Mucosa of gallbladder (tissue), 1 donor: ENCODE results near the gene GLG1. TPM values are rescaled to one million over a fixed set of nuclear protein-coding genes. Genes with fewer than 3 reads are reported as not detected.
"Not testable (repeated sequence)": the region's sequence is repeated elsewhere in the genome, so short reads cannot be mapped to it uniquely, and the experiment has no call there.

ENCODE experiments used
- DNase-seq: peaks from one replicate; pipeline ENCODE4 v3.0.0-alpha.2; 2020; ENCODE audit warnings: low spot score
- total RNA-seq: library from RNA; stranded (reverse); gene quantifications from one replicate; pipeline ENCODE4 v1.2.1, GENCODE V29; 2021
- donor health status: DM: no; HTN: no; CAD: no.

The GLG1 gene
- total RNA-seq, result 229 TPM

- peak; percentile 91 for DNase-seq
Observed at GRCh38 chr16:74606521-74607309, at the start of gene GLG1. Gene GLG1, minus strand, starts transcription at chr16:74607114. Its CDS starts 20 bp downstream, at chr16:74607094.

DNA sequence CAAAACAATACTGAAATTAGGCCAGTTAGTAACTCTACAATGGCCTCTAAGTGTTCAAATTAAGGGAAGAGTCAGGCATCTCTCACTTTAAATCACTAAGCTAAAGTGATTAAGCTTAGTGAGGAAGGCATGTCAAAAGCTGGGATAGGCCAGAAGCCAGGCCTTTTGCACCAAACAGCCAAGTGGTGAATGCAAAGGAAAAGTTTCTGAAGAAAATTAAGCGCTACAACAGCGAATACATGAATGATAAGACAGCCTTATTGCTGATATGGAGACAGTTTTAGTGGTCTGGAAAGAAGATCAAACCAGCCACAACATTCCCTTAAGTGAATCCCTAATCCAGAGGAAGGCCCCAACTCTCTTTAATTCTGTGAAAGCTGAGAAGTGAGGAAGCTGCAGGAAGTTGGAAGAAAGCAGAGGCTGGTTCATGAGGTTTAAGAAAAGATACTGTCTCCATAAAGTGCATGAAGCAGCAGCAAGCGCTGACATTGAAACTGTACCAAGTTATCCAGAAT is 47.7 kb upstream of the GLG1 start:
- DNase-seq, result no peak

DNA sequence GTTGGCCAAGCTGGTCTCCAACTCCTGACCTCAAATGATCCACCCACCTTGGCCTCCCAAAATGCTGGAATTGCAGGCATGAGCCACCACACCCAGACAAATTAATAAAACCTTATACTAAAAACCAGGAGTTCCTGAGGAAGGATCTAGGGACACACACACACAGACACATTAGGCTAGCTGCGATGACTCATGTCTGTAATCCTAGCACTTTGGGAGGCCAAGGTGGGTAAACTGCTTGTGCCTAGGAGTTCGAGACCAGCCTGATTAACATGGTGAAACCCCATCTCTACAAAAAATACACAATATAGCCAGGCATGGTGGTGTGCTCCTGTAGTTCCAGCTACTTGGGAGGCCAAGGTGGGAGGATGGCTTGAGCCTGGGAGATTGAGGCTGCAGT is 46.0 kb upstream of the GLG1 start:
- not testable (repeated sequence) for DNase-seq

DNA sequence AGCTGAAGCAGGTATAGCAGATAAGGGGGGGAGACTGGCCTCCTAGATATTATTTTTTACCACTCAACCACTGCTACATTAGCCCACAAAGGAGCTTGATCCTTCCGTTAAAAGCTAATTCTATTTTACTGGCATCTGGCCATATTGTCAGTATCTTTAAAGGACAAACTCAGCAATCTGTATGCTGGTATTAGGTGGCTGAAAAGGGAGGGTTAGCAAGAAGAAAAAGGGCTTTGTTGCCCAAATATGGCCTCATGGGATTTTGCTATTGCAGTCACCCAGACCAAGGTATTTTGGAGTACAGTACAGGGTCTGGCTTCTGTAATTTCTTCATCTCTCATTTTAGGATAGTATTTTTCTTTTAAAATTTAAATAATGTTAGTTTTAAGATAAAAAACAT is 45.3 kb upstream of the GLG1 start:
- no peak for DNase-seq

DNA sequence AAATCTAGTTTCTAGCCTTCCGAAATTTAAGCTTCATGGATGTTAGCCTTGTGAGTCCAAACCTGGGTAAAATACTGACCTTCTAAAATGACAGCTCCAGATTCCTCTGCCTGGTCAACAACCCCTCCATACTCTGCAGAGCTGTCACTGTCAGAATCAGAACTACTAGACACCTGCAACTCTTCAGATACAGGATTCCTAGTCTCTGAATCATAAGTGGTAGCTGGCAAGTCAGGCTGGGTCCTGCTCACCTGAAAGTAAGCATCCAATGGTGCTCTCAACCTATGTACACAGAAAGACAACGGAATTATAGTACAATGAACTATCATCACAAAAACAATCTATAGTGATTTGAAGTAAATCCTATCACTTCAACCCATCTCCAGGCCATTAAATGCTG is 44.9 kb upstream of the GLG1 start:
- DNase-seq, result no peak

DNA sequence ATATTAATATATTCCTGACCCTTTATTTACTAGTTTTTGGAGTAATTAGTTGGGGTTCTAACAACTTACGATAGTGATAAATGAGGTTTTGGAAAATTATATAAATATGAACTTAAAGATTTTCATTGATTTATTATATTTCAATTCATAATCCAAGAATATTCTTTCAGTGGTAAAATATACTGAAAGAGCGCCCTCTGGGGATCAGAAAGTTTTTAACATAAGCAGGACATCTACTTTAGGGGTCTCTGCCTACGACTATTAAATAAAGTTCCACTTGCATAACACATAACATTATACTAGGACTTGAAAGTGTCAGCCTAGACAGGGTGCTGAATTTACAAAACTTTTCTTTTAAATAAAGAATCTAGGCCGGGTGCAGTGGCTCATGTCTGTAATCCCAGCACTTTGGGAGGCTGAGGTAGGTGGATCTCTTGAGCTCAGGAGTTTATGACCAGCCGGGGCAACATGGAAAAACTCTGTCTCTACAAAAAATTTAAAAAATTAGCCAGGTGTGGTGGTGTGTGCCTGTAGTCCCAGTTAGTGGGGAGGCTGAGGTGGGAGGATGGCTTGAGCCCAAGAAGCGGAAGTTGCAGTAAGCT is 44.2 kb upstream of the GLG1 start:
- DNase-seq, result no peak

DNA sequence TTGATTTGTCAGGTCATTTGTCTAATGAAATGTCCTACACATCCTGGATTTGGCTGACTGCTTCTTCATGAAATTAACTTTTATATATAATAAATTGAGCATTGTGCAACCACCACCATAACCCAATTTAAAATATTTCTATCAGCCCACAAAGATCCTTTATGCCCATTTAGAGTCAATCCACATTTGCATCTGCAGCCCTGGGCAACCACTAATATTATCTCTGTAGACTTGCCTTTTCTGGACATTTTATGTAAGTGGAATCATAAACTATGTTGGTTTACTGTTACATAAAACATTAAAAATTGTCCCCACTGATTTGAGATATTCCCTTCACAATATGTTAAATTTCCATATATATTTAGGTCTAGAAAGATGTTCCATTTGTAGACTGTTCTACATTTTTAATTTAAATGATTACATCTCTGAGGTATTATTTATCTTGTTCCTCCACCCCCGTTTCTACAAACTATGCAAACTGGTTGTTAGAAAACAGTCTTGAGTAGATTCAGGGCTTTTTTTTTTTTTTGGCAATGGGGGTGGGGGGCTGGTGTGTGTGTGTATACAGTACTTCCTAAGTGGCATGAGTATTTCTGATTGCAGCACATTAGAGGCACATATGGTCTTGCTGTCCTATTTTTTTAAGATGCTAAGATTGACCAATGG is 43.1 kb upstream of the GLG1 start:
- no peak for DNase-seq

- no peak for DNase-seq
Observed at GRCh38 chr16:74641969-74642368, 35.1 kb upstream of the GLG1 start.

DNA sequence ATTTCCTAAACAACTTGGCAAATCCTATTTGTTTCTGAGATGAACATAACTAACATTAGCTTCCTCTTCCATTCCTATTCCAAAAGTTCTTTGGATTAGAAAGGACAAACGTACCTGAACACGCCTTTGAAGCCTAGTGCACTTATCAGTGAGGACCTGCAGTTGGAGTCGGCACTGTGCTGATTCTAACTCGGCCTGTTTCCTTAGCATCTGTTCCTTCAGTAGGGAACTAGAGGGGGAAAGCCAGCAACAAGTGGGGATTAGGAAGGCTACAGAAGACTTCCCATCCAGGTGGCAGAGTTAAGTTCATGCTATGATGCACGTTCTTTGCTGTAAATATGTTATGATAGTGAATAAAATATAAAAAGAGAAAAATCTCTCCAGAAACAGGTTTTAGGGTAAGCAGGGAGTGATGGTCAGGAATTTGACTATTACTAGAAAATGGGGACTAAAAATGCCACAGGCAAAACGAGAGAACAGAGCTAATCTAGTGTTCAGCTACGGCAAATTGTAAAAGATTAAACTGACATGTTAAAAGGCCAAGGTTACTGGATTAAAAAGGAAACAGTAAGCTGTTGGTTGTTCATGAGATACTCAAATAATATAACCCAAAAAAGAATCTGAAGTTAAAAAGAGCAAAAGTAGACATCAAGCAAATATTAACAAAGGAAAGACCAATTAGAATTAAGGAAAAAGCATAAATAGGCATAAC is 31.0 kb upstream of the GLG1 start:
- DNase-seq, result no peak

DNA sequence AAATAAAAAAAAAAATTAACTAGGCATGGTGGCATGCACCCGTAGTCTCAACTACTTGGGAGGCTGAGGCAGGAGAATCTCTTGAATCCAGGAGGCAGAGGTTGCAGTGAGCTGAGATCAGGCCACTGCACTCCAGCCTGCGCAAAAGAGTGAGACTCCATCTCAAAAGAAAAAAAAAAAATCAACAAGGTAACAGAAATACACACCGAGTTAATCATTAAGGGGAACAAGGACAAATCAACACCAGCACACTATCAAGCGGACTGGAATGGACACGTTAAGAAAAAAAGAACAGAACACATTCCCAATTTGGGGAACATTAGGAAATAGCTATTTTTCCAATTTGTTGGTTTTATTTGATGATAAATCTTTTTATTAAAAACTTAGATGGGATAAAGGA is 28.4 kb upstream of the GLG1 start:
- DNase-seq, result no peak

GRCh38 chr16:74633686-74634085 is 26.8 kb upstream of the GLG1 start:
- DNase-seq, result no peak

DNA sequence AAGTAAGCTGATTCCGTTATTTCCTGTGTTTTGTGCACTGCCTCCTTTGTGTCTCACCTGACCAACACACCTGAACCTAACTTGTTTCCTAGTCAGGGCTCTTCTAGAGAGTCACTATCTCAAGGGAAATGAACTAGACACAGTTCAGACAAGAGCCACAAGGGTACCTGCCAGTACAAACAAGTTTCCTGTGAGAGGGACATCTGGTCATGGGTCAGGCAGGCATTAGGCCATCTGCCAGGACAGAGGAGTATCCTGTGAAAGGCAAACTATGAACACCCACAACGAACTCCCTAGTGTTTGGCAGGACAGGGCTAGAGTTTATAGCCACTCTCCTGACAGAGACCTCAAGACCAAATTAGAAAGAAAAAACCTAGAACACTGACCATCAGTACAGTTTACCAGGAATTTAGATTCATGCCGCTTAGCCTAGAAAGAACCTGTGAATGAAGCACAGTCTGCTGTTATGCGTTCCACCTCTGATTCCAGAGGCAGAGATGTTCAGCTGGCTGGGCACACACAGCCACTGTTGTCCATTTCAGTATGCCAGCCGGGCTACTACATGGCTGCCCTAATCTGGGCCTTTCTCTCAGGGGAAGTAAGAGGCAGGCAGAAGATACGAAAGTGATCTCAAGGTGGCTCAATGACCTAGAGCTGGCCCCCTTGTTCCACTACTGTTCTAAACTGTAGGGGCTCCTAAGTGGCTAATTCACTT is 20.7 kb upstream of the GLG1 start:
- DNase-seq, result peak; percentile 53

DNA sequence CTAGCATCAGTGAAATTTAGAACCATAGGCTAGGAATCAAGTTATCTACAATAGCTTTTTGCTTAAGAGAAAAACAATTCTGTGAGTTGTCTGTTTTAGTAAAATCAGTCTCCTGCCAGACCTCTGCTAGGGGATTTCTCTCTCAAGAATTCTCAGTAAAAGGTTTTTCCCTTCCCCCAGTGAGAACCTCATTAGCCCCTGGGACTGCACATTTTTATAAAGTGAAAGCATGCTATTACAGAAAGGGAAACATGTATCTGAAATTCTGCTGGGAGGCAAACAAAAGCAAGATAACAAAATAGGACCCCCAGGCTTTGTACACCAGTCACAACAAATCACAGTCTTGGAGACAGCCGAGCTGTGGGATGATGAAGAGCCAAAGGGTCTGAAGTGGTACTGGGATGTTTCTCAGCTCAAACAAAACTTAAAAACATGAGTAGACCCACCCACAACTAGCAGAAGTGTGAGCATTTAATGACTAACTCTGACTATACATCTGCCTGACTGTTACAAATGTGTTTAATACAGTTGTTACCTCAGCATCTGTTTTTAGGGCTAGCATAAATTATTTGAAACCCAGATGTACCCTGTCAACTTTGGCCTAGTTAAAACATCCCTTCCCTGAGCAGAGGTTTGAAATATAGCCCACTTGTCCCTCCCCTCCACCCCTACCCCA is 20.0 kb upstream of the GLG1 start:
- no peak for DNase-seq

DNA sequence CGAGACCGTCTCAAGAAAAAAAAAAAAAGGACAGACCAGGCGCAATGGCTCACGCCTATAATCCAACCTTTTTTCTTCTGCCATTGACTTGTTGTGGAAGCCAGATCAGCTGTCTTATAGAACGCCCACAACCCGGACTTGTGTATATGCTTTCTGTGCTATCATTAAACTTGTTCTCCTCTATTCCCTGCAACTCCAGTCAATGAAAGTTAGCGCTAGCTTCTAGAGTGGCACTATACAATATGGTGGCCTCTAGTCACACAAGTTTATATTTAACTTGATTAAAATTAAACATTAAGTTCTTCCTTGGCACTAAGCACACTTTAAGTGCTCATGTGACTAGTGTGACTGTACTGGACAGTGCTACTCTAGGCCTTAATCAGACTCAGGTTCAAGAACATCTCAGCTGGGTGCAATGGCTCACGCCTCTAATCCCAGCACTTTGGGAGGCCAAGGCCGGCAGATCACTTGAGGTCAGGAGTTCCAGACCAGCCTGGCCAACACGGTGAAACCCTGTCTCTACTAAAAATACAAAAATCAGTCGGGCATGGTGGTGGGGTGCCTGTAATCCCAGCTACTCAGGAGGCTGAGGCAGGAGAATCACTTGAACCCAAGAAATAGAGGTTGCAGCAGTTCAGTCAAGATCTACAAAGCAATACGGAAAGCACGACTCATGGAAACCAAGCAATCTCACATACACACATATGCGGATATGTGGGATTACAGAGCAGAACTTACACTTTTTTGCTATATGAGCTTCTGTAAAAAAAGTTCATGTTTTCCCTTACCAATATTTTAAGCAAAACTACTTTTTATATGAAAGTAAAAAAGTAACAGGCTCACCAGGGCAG is 18.8 kb upstream of the GLG1 start:
- peak; percentile 21 for DNase-seq

- no peak for DNase-seq
Observed at GRCh38 chr16:74623839-74624235, 16.9 kb upstream of the GLG1 start.

GRCh38 chr16:74623214-74623838 is 16.4 kb upstream of the GLG1 start:
- no peak for DNase-seq

DNA sequence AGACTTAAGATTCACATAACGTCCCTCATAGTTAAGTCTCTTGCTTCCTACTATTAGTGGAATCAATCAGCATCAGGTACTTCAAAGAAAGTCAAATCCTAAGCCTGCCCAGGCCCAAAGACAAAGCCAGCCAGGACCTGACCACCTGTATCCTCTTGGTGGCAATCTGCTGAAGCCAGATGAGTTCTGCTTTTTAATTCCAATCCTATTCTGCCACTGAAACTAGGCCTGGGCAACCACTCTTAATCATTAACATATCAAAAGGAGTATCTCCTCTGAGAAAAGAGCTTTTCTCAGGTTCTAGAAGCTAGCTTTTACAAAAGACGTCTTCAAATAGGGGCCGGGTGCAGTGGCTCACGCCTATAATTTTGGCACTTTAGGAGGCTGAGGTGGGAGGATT is 15.1 kb upstream of the GLG1 start:
- DNase-seq, result no peak

DNA sequence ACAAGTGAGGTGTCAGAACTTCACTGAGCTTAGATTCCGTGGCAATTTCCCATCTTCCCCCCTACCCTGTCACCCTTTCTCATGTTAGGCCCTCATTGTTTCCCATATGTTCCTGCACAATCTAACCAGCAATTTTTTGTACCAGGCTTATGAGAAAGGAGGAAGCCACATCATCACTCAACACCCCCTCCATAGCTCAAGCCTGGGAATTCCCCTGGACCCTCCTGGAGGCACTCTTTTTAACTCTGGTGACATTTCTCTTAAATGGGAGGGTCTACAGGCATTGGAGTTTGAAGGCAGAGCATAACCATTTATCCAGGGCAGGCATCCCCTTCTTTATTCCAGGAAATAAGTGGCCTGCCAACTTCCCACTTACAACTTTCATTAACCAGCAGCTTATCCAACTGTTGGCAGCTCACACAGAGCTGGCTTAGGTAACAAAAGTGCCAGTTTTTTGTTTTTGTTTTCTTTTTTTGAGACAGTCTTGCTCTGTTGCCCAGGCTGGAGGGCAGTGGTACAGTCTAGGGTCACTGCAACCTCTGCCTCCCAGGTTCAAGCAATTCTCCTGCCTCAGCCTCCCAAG is 10.4 kb upstream of the GLG1 start:
- DNase-seq, result no peak

DNA sequence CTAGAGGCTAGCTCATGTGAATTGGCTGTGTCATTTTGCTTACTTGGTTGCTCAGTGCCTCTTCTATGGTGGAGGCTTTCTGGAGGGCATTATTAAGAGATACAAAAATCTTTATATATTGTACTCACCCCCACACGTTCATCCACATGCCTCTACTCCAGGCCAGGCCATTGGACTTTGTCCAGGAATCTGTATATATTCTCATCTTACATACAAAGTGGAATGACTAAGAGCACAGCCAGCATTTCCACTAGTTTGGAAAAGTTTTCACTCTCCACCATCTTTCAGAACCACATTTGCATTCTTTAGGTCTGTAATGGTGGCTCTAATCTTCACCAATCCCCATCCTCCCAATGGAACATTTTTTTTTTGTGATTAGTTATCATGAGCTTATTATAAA is 4.8 kb upstream of the GLG1 start:
- no peak for DNase-seq
